Measurements from ENCODE around the gene RBL1. TPM values are rescaled to one million over a fixed set of nuclear protein-coding genes. Genes with fewer than 3 reads are reported as not detected.

Gene RBL1
- total and polyA plus RNA-seq, 2 of the 4 experiments (the other 2 are of a cell fraction): 3.3 to 7.5 TPM

GRCh38 chr20:37007898-37008649 lies 87.7 kb downstream of the RBL1 start:
- DNase-seq: peak; percentile 56
- Histone ChIP-seq H2BK5ac (ENCODE audit: low read depth, low read length, poor library complexity, severe bottlenecking) (no peak overlapping the region), H3K56ac (ENCODE audit: extremely low read depth, insufficient read depth, low read length) (no peak overlapping the region), H2BK120ac (ENCODE audit: low read depth, low read length) (no peak overlapping the region), H3K79me1 (ENCODE audit: low read depth in 1 of 2, low read length in 2 of 2) (no peaks in the 10 kb centered on the region), H2AFZ (replicated peaks; ENCODE audit: low read length, poor library complexity) (no peak overlapping the region), H2AK9ac (replicated peaks; ENCODE audit: low read depth, low read length, poor library complexity) (no peak overlapping the region), H3K14ac (replicated peaks; ENCODE audit: low read depth, low read length) (no peak overlapping the region), H3K18ac (ENCODE audit: low read depth, low read length) (no peak overlapping the region), H3K9me3 (ENCODE audit: control insufficient read depth, insufficient read depth, low read length) (no peaks in the 10 kb centered on the region), H3K4me2 (ENCODE audit: low read depth, low read length) (no peak overlapping the region), H3K9me1 (ENCODE audit: insufficient read depth, low read length) (no peaks in the 10 kb centered on the region), H3K9ac (ENCODE audit: low read depth, low read length) (no peak overlapping the region), H3K4ac (ENCODE audit: low read depth, low read length) (no peak overlapping the region), H4K20me1 (ENCODE audit: insufficient read depth, low read length) (no peaks in the 10 kb centered on the region), H4K5ac (ENCODE audit: low read depth, low read length) (no peak overlapping the region), H3K4me1 (ENCODE audit: control insufficient read depth, insufficient read depth, low read length) (no peaks in the 10 kb centered on the region), H3K27me3 (ENCODE audit: control insufficient read depth, insufficient read depth, low read length) (no peaks in the 10 kb centered on the region), H3K36me3 (ENCODE audit: control insufficient read depth, insufficient read depth, low read length) (peaks cover 7% of the 10 kb centered on the region; the same call in 1 of the 2 replicates), H3K4me3 (ENCODE audit: insufficient read depth, low read depth, low read length) (no peak overlapping the region), H4K8ac (ENCODE audit: low read depth in 2 of 2, low read length in 2 of 2) (no peak overlapping the region), H3K27ac (ENCODE audit: insufficient read depth, low read length) (no peak overlapping the region), H3K23ac (ENCODE audit: low read depth, low read length) (no peak overlapping the region), H4K91ac (ENCODE audit: insufficient read depth, low read depth, low read length) (no peak overlapping the region), H2BK20ac (ENCODE audit: low read depth, low read length) (no peak overlapping the region), H2BK15ac (ENCODE audit: low read depth, low read length) (no peak overlapping the region), H2AK5ac (ENCODE audit: low read depth, low read length) (no peak overlapping the region)
- POLR2A ChIA-PET (ENCODE audit: unreplicated experiment): no interaction called here
- CTCF ChIA-PET: interaction anchor here (0.6 to 1.4 kb wide), 7 partner anchors 20 to 263 kb away, joined by 3 to 11 read pairs (median 5); no protein-coding TSS in a partner anchor
- peak; percentile 93 for ATAC-seq (ENCODE audit: low read depth)
- dilution Hi-C loops (cut with HindIII; ENCODE audit: low sequenced_read_pairs, unreplicated experiment) (no loop called here), in situ Hi-C loops (cut with MboI; ENCODE audit: low sequenced_read_pairs) (no loop called here), intact Hi-C loops (cut with micrococcal nuclease) (loop anchor here (1.0 to 5.0 kb wide), 3 partner anchors 73 to 189 kb away; partner anchors contain the start of genes MROH8 and RPN2)
- TF ChIP-seq RAD21 (IDR thresholded peaks at IDR 0.05; ENCODE audit: low read length) (peak; percentile 52), USF2 (IDR thresholded peaks at IDR 0.05; ENCODE audit: low read depth, low read length) (no peak), CTCF (conservative IDR thresholded peaks at IDR 0.05; ENCODE audit: low read depth, low read length) (peak; percentile 54), FOS (IDR thresholded peaks at IDR 0.05; ENCODE audit: low read depth, low read length) (no peak)
- no TSS peak for BruUV-seq (replicated peaks)

All from IMR-90 (cell line).